ENCODE measurements around the gene FXYD6. TPM values are rescaled to one million over a fixed set of nuclear protein-coding genes. Genes with fewer than 3 reads are reported as not detected.

Gene FXYD6
- total RNA-seq, 1 experiment from 2014 or later, result not detected

DNA sequence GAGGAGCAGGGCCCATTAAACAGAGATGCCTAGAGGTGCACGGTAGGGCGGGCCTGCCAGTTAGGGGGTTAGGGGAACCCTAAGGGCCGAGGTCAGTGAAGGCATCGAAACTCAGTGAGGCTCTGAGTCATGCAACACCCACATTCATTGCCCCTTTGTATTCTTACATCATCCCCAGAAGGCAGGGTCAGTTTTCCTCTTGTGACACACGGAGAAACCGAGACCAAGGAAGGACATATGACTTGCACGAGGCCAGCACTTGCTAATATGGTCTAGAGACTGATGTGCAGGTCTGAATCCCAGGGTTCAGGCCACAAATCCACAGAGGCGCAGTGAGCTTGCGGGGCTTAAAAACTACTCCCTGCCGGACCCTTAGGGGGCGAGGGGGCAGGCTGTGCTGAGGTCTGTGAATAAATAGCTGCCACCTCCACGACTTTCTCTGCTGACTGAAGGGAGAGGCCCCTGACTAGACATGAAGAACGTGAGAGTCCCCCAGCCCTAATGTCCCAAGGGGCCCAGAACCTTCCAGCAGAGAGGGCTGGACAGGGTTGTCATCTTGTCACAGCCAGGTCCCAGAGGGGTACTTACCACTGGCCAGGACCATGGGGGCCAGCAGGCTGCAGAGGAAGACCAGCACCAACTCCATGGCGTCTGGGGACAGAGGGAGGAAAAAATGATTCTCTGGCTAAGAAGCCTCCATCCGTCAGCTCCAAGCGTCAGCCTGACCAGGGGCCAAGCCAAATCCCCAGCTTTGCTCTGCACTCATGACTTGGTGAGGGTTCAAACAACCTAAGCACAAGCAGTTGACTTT is 34.1 kb downstream of the FXYD6 start:
- no peaks in the 10 kb centered on the region for H3K27me3 ChIP-seq (ENCODE audit: low read length)
- H3K4me3 ChIP-seq (ENCODE audit: low read length), result no peak overlapping the region
- no peak overlapping the region for H3K4me2 ChIP-seq (ENCODE audit: low read depth, low read length, poor library complexity, severe bottlenecking)
- no peaks in the 10 kb centered on the region for H3K9me2 ChIP-seq (replicated peaks; ENCODE audit: insufficient read depth, low read length)
- H3K36me3 ChIP-seq (ENCODE audit: insufficient read depth, low read length), result no peaks in the 10 kb centered on the region
- no peaks in the 10 kb centered on the region for H3K79me2 ChIP-seq (ENCODE audit: low read length)
- no peak overlapping the region for H2AFZ ChIP-seq (ENCODE audit: low read length)
- H3K27ac ChIP-seq (ENCODE audit: low read length), result no peak overlapping the region
- no peak overlapping the region for H3K9ac ChIP-seq (ENCODE audit: low read length)
- no peaks in the 10 kb centered on the region for H4K20me1 ChIP-seq (ENCODE audit: insufficient read depth, low read depth, low read length)
- no peaks in the 10 kb centered on the region for H3K9me3 ChIP-seq (ENCODE audit: low read length)
- DNase-seq, result no peak
- no peaks in the 10 kb centered on the region for H3K4me1 ChIP-seq (ENCODE audit: low read length)

DNA sequence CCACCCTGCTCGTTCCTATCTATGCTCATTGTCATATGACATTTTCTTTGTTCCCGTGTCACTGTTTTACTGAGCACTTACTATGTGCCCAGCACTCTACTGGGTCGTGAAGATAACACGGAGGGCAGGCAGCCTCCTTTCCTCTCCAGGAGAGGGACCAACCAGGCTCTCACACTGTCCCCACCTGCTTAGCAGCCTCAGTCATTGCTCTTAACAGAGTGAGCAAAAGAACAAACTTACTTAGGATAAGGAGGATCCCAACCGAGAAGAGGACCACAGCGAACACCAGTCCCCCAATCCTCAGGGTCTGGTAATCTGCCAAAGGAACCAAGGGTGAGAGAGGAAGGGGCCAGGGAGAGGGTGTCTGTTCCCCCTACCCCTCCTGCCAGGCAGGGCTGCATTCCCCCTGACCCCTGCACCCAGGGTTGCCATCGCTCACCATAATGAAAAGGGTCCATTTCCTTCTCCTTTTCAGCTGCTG is 34.9 kb downstream of the FXYD6 start:
- no peak overlapping the region for H3K4me2 ChIP-seq (ENCODE audit: low read depth, low read length, poor library complexity, severe bottlenecking)
- H3K9me2 ChIP-seq (replicated peaks; ENCODE audit: insufficient read depth, low read length), result no peaks in the 10 kb centered on the region
- no peak overlapping the region for H3K27ac ChIP-seq (ENCODE audit: low read length)
- no peaks in the 10 kb centered on the region for H3K79me2 ChIP-seq (ENCODE audit: low read length)
- no peaks in the 10 kb centered on the region for H3K27me3 ChIP-seq (ENCODE audit: low read length)
- H3K4me3 ChIP-seq (ENCODE audit: low read length), result no peak overlapping the region
- no peaks in the 10 kb centered on the region for H3K36me3 ChIP-seq (ENCODE audit: insufficient read depth, low read length)
- H2AFZ ChIP-seq (ENCODE audit: low read length), result no peak overlapping the region
- H3K4me1 ChIP-seq (ENCODE audit: low read length), result no peaks in the 10 kb centered on the region
- no peaks in the 10 kb centered on the region for H3K9me3 ChIP-seq (ENCODE audit: low read length)
- no peak for DNase-seq
- no peak overlapping the region for H3K9ac ChIP-seq (ENCODE audit: low read length)
- H4K20me1 ChIP-seq (ENCODE audit: insufficient read depth, low read depth, low read length), result no peaks in the 10 kb centered on the region

DNA sequence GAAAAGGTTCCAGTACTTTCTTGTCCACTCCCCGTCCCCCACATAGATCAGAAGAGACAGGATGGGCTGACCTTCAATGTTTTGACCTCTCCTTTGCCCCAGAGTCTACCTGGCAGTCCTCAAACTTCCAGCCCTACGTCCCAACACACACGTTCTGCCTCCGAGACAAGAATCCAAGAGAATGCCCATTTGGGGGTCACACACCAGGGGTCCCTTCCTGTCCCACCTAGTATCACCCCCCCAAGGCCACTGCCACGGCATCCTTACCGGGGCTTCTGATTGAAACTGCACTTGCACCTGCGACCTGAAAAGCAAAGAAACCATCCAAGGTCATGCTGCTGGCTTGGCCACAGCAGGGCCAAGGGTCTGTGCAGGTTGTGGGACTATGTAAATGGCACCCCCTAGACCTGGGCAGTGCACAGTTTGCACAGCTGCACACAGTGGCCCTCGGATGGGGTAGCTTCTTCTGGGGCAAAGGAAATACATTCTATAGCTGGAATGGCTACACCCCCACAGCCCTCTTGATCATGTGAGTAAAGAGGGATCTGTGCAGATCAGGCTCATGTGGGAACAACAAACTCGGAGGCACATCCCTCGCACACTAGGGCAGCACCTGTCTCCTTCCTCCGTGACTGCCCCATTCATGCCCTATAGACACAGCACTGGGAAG is 35.4 kb downstream of the FXYD6 start:
- H3K27me3 ChIP-seq (ENCODE audit: low read length), result no peaks in the 10 kb centered on the region
- H3K27ac ChIP-seq (ENCODE audit: low read length), result no peak overlapping the region
- no peak for DNase-seq
- H3K4me3 ChIP-seq (ENCODE audit: low read length), result no peak overlapping the region
- H4K20me1 ChIP-seq (ENCODE audit: insufficient read depth, low read depth, low read length), result no peaks in the 10 kb centered on the region
- H3K9me3 ChIP-seq (ENCODE audit: low read length), result no peaks in the 10 kb centered on the region
- no peak overlapping the region for H2AFZ ChIP-seq (ENCODE audit: low read length)
- H3K9ac ChIP-seq (ENCODE audit: low read length), result no peak overlapping the region
- H3K9me2 ChIP-seq (replicated peaks; ENCODE audit: insufficient read depth, low read length), result no peaks in the 10 kb centered on the region
- no peaks in the 10 kb centered on the region for H3K79me2 ChIP-seq (ENCODE audit: low read length)
- H3K36me3 ChIP-seq (ENCODE audit: insufficient read depth, low read length), result no peaks in the 10 kb centered on the region
- H3K4me2 ChIP-seq (ENCODE audit: low read depth, low read length, poor library complexity, severe bottlenecking), result no peak overlapping the region
- H3K4me1 ChIP-seq (ENCODE audit: low read length), result no peaks in the 10 kb centered on the region

DNA sequence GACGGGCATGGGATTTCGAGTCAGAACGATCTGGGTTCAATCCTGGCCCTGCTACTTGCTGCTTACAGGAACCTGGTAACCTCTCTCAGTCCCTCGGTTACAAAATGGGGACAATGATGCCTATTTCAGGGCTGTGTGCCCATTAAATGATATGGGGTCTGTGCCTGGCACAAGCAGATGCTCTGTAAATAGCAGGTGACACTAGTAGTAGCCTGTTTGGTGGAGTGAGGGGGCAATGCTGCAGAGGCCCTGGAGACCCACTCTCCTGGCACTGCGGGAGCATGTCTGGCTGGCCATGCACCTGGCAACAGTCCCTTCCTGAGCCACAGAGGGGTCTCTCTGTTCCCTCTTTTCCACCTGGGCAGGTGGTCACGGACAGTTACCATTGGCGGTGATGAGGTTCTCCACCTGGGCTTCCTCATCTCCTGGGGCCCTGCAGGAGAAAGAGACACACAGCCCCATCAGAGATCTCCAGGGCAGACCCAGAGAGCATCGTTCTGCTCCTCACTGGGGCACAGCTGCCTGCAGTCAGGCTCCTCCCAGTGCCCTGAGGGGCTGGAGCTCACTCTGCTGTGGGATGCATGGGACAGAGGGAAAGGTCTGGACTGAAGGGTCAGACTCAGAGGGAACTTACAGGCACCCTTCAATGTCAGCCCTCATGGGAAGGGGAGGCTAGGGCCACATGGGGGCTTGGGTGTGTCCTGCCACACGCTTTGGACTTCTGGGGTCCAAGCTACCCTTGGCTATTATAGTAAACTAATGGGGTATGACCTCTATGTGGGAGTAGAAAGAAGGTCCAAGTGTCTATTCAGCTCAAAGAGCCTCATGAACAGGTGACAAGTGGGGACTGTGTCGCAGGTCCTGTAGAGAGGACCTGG is 36.3 kb downstream of the FXYD6 start:
- Histone ChIP-seq H4K20me1 (ENCODE audit: insufficient read depth, low read depth, low read length) (no peaks in the 10 kb centered on the region), H2AFZ (ENCODE audit: low read length) (no peak overlapping the region), H3K27me3 (ENCODE audit: low read length) (no peaks in the 10 kb centered on the region), H3K27ac (ENCODE audit: low read length) (no peak overlapping the region), H3K9ac (ENCODE audit: low read length) (no peak overlapping the region), H3K4me3 (ENCODE audit: low read length) (no peak overlapping the region), H3K9me3 (ENCODE audit: low read length) (no peaks in the 10 kb centered on the region), H3K79me2 (ENCODE audit: low read length) (no peaks in the 10 kb centered on the region), H3K4me1 (ENCODE audit: low read length) (peaks cover 5% of the 10 kb centered on the region), H3K4me2 (ENCODE audit: low read depth, low read length, poor library complexity, severe bottlenecking) (no peak overlapping the region), H3K36me3 (ENCODE audit: insufficient read depth, low read length) (no peaks in the 10 kb centered on the region), H3K9me2 (replicated peaks; ENCODE audit: insufficient read depth, low read length) (no peaks in the 10 kb centered on the region)
- DNase-seq, result no peak

DNA sequence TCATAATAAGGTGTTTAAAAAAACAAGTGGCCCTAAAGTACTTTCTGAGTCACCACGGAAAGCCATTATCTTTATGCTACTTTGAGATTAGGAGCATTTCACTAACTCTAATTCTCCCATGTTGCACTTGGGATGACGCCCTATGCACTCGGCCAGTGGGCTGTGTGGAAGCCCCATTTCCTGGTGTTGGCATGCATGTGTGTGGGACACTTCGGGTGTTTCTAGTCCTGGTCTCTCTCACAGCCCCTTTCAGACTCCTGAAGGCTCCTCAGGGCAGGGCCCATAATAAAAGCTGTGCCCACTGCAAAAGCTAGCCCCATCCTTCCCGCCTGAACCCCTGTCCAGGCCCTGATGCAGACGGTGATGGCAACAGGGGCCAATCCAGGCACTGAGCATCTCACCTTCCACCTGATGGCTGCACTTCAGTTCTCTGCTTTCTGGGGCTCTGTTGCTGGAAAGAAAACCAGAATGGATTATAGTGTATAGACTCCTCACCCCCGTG is 37.0 kb downstream of the FXYD6 start:
- H3K27ac ChIP-seq (ENCODE audit: low read length), result no peak overlapping the region
- H3K36me3 ChIP-seq (ENCODE audit: insufficient read depth, low read length), result no peaks in the 10 kb centered on the region
- no peak overlapping the region for H3K9ac ChIP-seq (ENCODE audit: low read length)
- H3K27me3 ChIP-seq (ENCODE audit: low read length), result no peaks in the 10 kb centered on the region
- H4K20me1 ChIP-seq (ENCODE audit: insufficient read depth, low read depth, low read length), result no peaks in the 10 kb centered on the region
- H3K79me2 ChIP-seq (ENCODE audit: low read length), result no peaks in the 10 kb centered on the region
- H3K4me2 ChIP-seq (ENCODE audit: low read depth, low read length, poor library complexity, severe bottlenecking), result no peak overlapping the region
- no peaks in the 10 kb centered on the region for H3K9me2 ChIP-seq (replicated peaks; ENCODE audit: insufficient read depth, low read length)
- H3K9me3 ChIP-seq (ENCODE audit: low read length), result no peaks in the 10 kb centered on the region
- H3K4me3 ChIP-seq (ENCODE audit: low read length), result no peak overlapping the region
- no peak overlapping the region for H2AFZ ChIP-seq (ENCODE audit: low read length)
- H3K4me1 ChIP-seq (ENCODE audit: low read length), result peaks cover 12% of the 10 kb centered on the region
- no peak for DNase-seq

DNA sequence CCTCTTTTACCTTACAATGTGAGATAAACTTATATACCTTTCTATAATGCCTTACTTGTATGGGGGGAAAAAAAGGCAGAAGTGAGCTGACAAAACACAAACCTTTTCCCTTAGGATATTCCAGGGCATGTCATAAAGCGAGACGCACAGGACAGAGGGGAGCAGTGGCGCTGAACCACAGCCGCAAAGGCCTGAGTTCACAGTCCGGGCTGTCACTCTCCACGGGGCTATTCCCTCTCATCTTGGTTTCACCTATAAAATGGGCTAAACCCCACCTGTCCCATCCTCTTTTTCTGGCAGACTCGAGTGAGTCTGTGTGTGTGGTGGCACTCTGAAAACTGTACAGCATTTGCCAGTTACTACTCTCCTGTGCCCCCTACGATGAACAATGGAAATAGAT is 37.6 kb downstream of the FXYD6 start:
- no peaks in the 10 kb centered on the region for H3K9me3 ChIP-seq (ENCODE audit: low read length)
- no peak for DNase-seq
- no peak overlapping the region for H3K4me3 ChIP-seq (ENCODE audit: low read length)
- H3K27ac ChIP-seq (ENCODE audit: low read length), result no peak overlapping the region
- H3K4me2 ChIP-seq (ENCODE audit: low read depth, low read length, poor library complexity, severe bottlenecking), result no peak overlapping the region
- H4K20me1 ChIP-seq (ENCODE audit: insufficient read depth, low read depth, low read length), result no peaks in the 10 kb centered on the region
- H3K27me3 ChIP-seq (ENCODE audit: low read length), result no peaks in the 10 kb centered on the region
- H3K36me3 ChIP-seq (ENCODE audit: insufficient read depth, low read length), result no peaks in the 10 kb centered on the region
- H3K9me2 ChIP-seq (replicated peaks; ENCODE audit: insufficient read depth, low read length), result no peaks in the 10 kb centered on the region
- H3K9ac ChIP-seq (ENCODE audit: low read length), result no peak overlapping the region
- H3K79me2 ChIP-seq (ENCODE audit: low read length), result no peaks in the 10 kb centered on the region
- peaks cover 18% of the 10 kb centered on the region for H3K4me1 ChIP-seq (ENCODE audit: low read length)
- H2AFZ ChIP-seq (ENCODE audit: low read length), result no peak overlapping the region

DNA sequence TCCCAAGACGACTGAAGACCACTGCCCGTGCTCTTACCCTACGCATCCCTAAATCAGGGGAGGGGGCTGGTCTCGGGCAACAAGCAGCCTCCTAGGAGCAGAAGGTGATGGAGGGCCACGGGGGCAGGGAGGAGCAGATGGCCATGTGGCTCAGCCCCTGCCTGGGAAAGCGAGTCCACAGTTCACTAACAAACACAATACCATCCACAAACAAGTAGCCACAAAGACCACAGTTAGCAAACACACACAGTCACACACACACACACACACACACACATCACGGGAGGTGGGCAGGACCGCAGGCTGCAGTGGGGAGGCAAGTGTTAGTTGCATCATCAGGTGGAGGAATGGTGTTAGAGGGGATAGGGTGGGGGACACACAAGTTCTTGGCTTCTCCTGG is 38.7 kb downstream of the FXYD6 start:
- no peaks in the 10 kb centered on the region for H3K36me3 ChIP-seq (ENCODE audit: insufficient read depth, low read length)
- H3K9ac ChIP-seq (ENCODE audit: low read length), result no peak overlapping the region
- no peaks in the 10 kb centered on the region for H4K20me1 ChIP-seq (ENCODE audit: insufficient read depth, low read depth, low read length)
- DNase-seq, result no peak
- H3K27me3 ChIP-seq (ENCODE audit: low read length), result no peaks in the 10 kb centered on the region
- no peak overlapping the region for H3K4me2 ChIP-seq (ENCODE audit: low read depth, low read length, poor library complexity, severe bottlenecking)
- H3K9me3 ChIP-seq (ENCODE audit: low read length), result no peaks in the 10 kb centered on the region
- H2AFZ ChIP-seq (ENCODE audit: low read length), result no peak overlapping the region
- H3K79me2 ChIP-seq (ENCODE audit: low read length), result no peaks in the 10 kb centered on the region
- H3K27ac ChIP-seq (ENCODE audit: low read length), result no peak overlapping the region
- H3K9me2 ChIP-seq (replicated peaks; ENCODE audit: insufficient read depth, low read length), result no peaks in the 10 kb centered on the region
- peaks cover 23% of the 10 kb centered on the region for H3K4me1 ChIP-seq (ENCODE audit: low read length)
- H3K4me3 ChIP-seq (ENCODE audit: low read length), result no peak overlapping the region

All from Karpas-422 (cell line).